Neuron (in vitro differentiated cells): ENCODE data around the gene MAPK8IP3.

ENCODE experiments used
- H2AFZ ChIP-seq: one replicate; pipeline ENCODE4 v1.6.1; 2013; ENCODE audit warnings: low read depth, mild to moderate bottlenecking, inconsistent platforms, low read length, moderate library complexity
- H3K27me3 ChIP-seq: one replicate; pipeline ENCODE4 v1.6.1; 2013; ENCODE audit warnings: low read length; ENCODE audit not compliant: insufficient read depth
- H3K36me3 ChIP-seq: one replicate; pipeline ENCODE4 v1.6.1; 2013; ENCODE audit warnings: low read length; ENCODE audit not compliant: insufficient read depth
- H3K4me1 ChIP-seq: one replicate; pipeline ENCODE4 v1.6.1; 2013; ENCODE audit warnings: low read length; ENCODE audit not compliant: insufficient read depth
- H3K4me3 ChIP-seq: 2 replicates; pipeline ENCODE4 v1.5.1; 2013; ENCODE audit warnings: mild to moderate bottlenecking, low read length, moderate library complexity
- H3K9me3 ChIP-seq: one replicate; pipeline ENCODE4 v1.6.1; 2013; ENCODE audit warnings: low read length

MAPK8IP3 gene

GRCh38 chr16:1781254-1781653 is 75.3 kb downstream of the MAPK8IP3 start:
- H3K4me3 ChIP-seq: peak overlapping the region; percentile 95
- H2AFZ ChIP-seq: no peak overlapping the region
- H3K36me3 ChIP-seq: peaks cover 43% of the 10 kb centered on the region

GRCh38 chr16:1781758-1782407 is 75.9 kb downstream of the MAPK8IP3 start:
- Histone ChIP-seq H3K9me3 (no peaks in the 10 kb centered on the region), H3K27me3 (no peaks in the 10 kb centered on the region), H3K36me3 (peaks cover 45% of the 10 kb centered on the region), H3K4me3 (peak overlapping the region; percentile 95), H2AFZ (no peak overlapping the region), H3K4me1 (peaks cover 16% of the 10 kb centered on the region)

More at GRCh38 chr16:1781254-1781653, 75.3 kb downstream of the MAPK8IP3 start:
- Histone ChIP-seq H3K4me1 (peaks cover 16% of the 10 kb centered on the region), H3K9me3 (no peaks in the 10 kb centered on the region), H3K27me3 (no peaks in the 10 kb centered on the region)

- H3K4me3 ChIP-seq: peak within 1 kb of the TSS; percentile 95
Measured at GRCh38 chr16:1782408-1783264, 76.6 kb downstream of the MAPK8IP3 start, which contains the start of the genes NUBP2 and SPSB3. Gene NUBP2 (plus strand): TSS chr16:1782960. CDS start chr16:1783021, 61 bp downstream. Gene SPSB3 (minus strand): TSS chr16:1782571. CDS start chr16:1781483, 1,088 bp downstream.

DNA sequence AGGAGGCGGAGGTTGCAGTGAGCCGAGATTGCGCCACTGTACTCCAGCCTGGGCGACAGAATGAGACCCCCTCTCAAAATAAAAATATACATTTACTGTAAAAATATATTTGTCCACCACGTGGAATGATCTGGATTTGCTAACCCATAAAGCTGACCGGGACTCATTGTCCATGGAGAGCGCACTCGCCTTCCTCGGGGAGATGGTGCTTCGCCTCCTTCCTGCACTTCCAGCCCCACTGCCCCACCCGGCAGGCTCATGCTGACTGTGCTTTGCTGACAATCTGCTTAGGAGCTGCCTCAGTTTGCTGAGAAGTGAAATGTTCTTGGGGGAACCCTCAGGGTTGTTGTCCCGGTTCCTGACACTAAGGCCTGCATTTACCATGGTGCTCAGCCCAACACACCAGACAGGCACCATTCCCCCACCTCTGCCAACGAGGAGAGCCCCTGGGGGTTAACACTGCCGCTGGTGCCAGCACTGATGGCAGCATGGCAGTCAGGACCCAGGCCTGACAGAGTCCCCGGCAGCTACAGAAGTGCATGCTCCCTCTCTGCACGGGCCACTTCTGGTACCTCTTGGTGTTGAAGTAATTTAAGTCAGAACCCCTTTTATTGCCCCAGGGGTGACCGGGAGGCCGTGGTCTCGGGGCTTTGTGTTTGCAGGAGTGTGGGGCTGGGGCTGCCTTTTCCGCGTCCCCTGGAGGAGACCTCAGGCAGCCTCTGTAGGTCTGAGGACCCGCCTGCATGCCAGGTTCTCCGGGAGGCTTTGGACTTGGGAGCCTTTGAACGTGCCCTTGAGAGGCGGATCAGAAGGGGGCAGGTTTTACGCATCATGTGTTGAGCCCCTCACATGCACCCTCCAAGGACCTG is 79.2 kb downstream of the MAPK8IP3 start:
- no peak overlapping the region for H2AFZ ChIP-seq
- H3K36me3 ChIP-seq: peaks cover 49% of the 10 kb centered on the region
- no peaks in the 10 kb centered on the region for H3K27me3 ChIP-seq
- no peak overlapping the region for H3K4me3 ChIP-seq
- no peaks in the 10 kb centered on the region for H3K9me3 ChIP-seq
- H3K4me1 ChIP-seq: peaks cover 16% of the 10 kb centered on the region

More at GRCh38 chr16:1782408-1783264, 76.6 kb downstream of the MAPK8IP3 start, which contains the start of the genes NUBP2 and SPSB3:
- Histone ChIP-seq H3K9me3 (no peaks in the 10 kb centered on the region), H2AFZ (no peak within 1 kb of the TSS), H3K4me1 (peaks cover 16% of the 10 kb centered on the region), H3K27me3 (no peaks in the 10 kb centered on the region), H3K36me3 (peaks cover 45% of the 10 kb centered on the region)

GRCh38 chr16:1785846-1786170 is 79.8 kb downstream of the MAPK8IP3 start:
- H3K27me3 ChIP-seq: no peaks in the 10 kb centered on the region
- no peak overlapping the region for H3K4me3 ChIP-seq
- H3K4me1 ChIP-seq: peaks cover 16% of the 10 kb centered on the region
- H3K9me3 ChIP-seq: no peaks in the 10 kb centered on the region
- no peak overlapping the region for H2AFZ ChIP-seq
- peaks cover 50% of the 10 kb centered on the region for H3K36me3 ChIP-seq

DNA sequence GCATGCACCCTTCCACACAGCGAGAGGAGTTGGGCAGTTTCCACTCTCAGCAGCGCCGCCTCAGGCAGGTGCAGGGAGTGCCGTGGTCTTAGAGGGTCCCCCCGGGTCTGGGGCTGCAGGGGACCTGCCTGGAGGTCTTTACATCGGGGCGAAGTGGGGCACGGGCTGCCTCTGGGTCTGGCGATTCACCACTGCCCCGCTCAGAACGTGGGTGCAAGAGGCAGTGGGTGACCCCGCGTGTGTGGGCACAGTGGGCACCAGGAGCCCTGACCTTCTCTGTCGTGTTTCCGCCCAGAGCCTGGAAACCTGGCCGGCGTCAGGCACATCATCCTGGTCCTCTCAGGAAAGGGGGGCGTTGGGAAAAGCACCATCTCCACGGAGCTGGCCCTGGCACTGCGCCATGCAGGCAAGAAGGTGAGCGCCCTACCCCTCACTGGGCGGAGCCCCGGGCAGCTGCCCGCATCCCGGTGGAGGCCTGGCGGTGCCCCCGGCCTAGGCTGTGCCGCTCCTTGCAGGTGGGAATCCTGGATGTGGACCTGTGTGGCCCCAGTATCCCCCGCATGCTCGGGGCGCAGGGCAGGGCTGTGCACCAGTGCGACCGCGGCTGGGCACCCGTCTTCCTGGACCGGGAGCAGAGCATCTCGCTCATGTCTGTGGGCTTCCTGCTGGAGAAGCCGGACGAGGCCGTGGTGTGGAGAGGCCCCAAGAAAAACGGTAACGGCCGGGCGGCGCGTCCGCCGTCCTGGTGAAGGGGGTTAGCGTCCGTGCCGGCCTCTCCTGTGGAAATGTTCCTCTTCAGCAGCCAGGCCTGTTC is 80.5 kb downstream of the MAPK8IP3 start:
- no peaks in the 10 kb centered on the region for H3K9me3 ChIP-seq
- no peak overlapping the region for H3K4me3 ChIP-seq
- no peak overlapping the region for H2AFZ ChIP-seq
- H3K27me3 ChIP-seq: no peaks in the 10 kb centered on the region
- peaks cover 45% of the 10 kb centered on the region for H3K36me3 ChIP-seq
- peaks cover 9% of the 10 kb centered on the region for H3K4me1 ChIP-seq

- H2AFZ ChIP-seq: no peak overlapping the region
- H3K4me3 ChIP-seq: no peak overlapping the region
- no peaks in the 10 kb centered on the region for H3K27me3 ChIP-seq
- no peaks in the 10 kb centered on the region for H3K9me3 ChIP-seq
- H3K36me3 ChIP-seq: peaks cover 45% of the 10 kb centered on the region
- peaks cover 5% of the 10 kb centered on the region for H3K4me1 ChIP-seq
Measured at GRCh38 chr16:1787056-1787321, 81.0 kb downstream of the MAPK8IP3 start.

DNA sequence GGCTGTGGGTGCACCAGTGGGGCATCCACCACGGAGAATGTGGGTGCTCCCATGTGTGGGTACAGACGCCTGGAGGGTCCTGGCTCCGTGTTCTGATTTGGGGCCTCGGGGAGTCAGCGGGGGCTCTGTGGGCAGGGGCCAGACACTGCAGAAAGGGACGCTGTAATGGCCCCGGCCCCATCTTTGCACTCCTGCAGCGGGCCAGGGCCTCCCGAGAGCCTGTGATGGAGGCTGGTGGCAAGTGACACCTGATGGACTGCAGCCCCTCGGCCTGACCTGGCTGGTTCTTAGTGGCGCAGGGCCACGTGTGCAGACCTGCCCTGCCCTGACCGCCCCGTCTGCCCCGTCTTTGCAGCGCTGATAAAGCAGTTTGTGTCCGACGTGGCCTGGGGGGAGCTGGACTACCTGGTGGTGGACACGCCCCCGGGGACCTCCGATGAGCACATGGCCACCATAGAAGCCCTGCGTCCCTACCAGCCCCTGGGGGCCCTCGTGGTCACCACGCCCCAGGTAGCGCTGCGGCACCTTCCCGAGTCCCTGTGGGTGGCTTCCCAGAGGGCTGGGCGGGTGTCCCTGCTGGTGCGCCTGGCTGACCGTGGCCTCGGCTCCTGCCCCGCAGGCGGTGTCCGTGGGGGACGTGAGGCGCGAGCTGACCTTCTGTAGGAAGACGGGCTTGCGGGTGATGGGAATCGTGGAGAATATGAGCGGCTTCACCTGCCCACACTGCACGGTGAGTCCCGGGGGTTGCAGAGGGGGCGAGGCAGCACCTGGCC is 81.5 kb downstream of the MAPK8IP3 start:
- H3K27me3 ChIP-seq: no peaks in the 10 kb centered on the region
- no peak overlapping the region for H2AFZ ChIP-seq
- peaks cover 45% of the 10 kb centered on the region for H3K36me3 ChIP-seq
- no peak overlapping the region for H3K4me3 ChIP-seq
- peaks cover 5% of the 10 kb centered on the region for H3K4me1 ChIP-seq
- no peaks in the 10 kb centered on the region for H3K9me3 ChIP-seq

DNA sequence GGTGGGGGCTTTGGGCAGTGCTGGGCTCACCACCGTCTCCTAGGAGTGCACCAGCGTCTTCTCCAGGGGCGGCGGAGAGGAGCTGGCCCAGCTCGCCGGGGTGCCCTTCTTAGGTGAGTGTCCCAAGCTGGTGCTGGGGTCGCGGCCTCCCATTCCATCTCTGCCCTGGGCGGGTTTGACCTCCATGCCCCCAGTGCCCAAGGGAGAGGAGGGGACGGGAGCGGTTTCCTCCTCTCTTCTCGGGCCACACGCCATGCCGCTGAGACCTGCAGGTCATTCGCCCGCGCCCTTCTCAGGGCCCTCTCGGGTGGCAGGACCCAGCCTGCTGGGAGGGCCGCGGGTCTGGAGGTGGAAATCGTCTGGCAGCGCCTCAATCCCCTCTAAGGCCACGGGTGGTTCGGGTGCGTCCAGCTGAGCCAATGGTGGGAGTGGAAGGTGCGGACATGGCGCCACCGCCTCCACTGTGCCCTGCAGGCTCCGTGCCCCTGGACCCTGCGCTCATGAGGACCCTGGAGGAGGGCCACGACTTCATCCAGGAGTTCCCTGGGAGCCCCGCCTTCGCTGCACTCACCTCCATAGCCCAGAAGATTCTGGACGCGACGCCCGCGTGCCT is 82.2 kb downstream of the MAPK8IP3 start:
- Histone ChIP-seq H3K4me1 (peaks cover 5% of the 10 kb centered on the region), H3K36me3 (peaks cover 45% of the 10 kb centered on the region), H2AFZ (no peak overlapping the region), H3K27me3 (no peaks in the 10 kb centered on the region), H3K9me3 (no peaks in the 10 kb centered on the region), H3K4me3 (no peak overlapping the region)

GRCh38 chr16:1788708-1789100 is 82.7 kb downstream of the MAPK8IP3 start:
- Histone ChIP-seq H3K9me3 (no peaks in the 10 kb centered on the region), H2AFZ (no peak overlapping the region), H3K36me3 (peaks cover 45% of the 10 kb centered on the region), H3K27me3 (no peaks in the 10 kb centered on the region), H3K4me1 (peaks cover 5% of the 10 kb centered on the region), H3K4me3 (no peak overlapping the region)

DNA sequence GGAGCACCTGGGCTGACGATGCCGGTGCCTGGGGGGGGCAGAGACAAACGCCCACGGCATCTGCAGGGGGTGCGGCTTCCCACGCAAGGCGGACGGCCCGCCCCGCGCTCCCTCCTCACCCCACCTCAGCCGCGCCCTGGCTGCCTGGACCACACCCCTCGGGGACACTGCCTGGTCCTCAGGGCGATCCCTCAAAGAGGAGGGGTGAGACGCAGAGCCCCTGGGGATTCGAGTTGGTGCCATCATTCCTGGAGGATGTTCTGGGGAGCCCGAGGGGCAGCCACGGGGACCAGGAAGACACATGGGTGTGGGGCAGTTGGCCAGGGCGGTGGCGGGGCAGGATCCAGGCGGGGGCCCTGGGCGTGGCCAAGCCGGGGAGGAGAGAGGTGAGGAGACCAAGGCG is 83.6 kb downstream of the MAPK8IP3 start:
- H3K36me3 ChIP-seq: peaks cover 45% of the 10 kb centered on the region
- H3K4me3 ChIP-seq: no peak overlapping the region
- no peaks in the 10 kb centered on the region for H3K9me3 ChIP-seq
- no peak overlapping the region for H2AFZ ChIP-seq
- no peaks in the 10 kb centered on the region for H3K27me3 ChIP-seq
- no peaks in the 10 kb centered on the region for H3K4me1 ChIP-seq
